ENCODE measurements around the gene C19orf81. TPM values are rescaled to one million over a fixed set of nuclear protein-coding genes. Genes with fewer than 3 reads are reported as not detected.
"Not testable (repeated sequence)": the region's sequence is repeated elsewhere in the genome, so short reads cannot be mapped to it uniquely, and the experiment has no call there.

C19orf81 gene
- polyA plus RNA-seq, 1 donor (not counting 4 experiments of a cell fraction or from before 2014, with no cell fraction given) = not detected

DNA sequence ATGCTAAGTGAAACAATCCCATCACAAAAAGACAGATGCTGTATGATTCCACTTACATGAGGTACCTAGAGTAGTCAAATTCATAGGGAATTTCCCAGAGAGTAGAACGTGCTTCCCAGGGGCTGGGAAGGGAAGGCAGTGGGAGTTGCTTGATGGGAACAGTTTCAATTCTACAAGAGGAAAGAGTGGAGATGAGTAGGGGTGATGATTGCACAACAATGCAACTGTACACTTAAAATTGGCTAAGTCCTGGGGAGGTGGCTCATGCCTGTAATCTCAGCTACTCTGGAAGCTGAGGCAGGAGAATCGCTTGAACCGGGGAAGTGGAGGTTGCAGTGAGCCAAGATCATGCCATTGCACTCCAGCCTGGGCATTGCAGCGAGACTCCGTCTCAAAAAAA, 30.9 kb upstream of the C19orf81 start:
- H3K4me3 ChIP-seq (ENCODE audit: control insufficient read depth in 2 of 3, extremely low read depth in 1 of 3, insufficient read depth in 2 of 3, low read depth in 1 of 3, low read length in 3 of 3); H3K27ac ChIP-seq (ENCODE audit: control insufficient read depth, insufficient read depth, low read length); dilution Hi-C loops (cut with MboI; ENCODE audit: extremely low pct_ligation_motif_present, low sequenced_read_pairs); H4K20me1 ChIP-seq (ENCODE audit: control insufficient read depth, extremely low read depth, insufficient read depth, low read length); H3K36me3 ChIP-seq (ENCODE audit: control insufficient read depth in 2 of 2, extremely low read depth in 1 of 2, insufficient read depth in 2 of 2, low read length in 2 of 2); H2AFZ ChIP-seq (ENCODE audit: control insufficient read depth, low read length); H3K4me2 ChIP-seq (ENCODE audit: control insufficient read depth, extremely low read depth, insufficient read depth, low read depth, low read length); H3K9ac ChIP-seq (ENCODE audit: control insufficient read depth, extremely low read depth, insufficient read depth, low read length); H3K27me3 ChIP-seq (ENCODE audit: control insufficient read depth, extremely low read depth, insufficient read depth, low read length); FAIRE-seq; H3K9me1 ChIP-seq (ENCODE audit: control insufficient read depth, extremely low read depth, insufficient read depth, low read length); H3K4me1 ChIP-seq (ENCODE audit: control insufficient read depth, extremely low read depth, insufficient read depth, low read length); H3K79me2 ChIP-seq (ENCODE audit: control insufficient read depth, insufficient read depth, low read length); DNase-seq (ENCODE audit: low read depth, low spot score); H3K9me3 ChIP-seq (ENCODE audit: control insufficient read depth, low read depth, low read length): not testable (repeated sequence)

DNA sequence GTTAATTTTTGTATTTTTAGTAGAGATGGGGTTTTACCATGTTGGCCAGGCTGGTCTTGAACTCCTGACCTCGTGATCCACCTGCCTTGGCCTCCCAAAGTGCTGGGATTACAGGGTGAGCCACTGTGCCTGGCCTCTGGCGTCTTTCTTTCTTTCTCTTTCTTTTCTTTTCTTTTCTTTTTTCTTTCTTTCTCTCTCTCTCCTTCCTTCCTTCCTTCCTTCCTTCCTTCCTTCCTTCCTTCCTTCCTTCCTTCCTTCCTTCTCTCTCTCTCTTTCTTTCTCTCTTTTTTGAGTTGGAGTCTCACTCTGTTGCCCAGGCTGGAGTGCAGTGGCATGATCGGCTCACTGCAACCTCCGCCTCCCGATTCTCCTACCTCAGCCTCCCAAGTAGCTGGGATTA, 30.1 kb upstream of the C19orf81 start:
- H4K20me1 ChIP-seq (ENCODE audit: control insufficient read depth, extremely low read depth, insufficient read depth, low read length); H3K9me3 ChIP-seq (ENCODE audit: control insufficient read depth, low read depth, low read length); H3K9me1 ChIP-seq (ENCODE audit: control insufficient read depth, extremely low read depth, insufficient read depth, low read length); dilution Hi-C loops (cut with MboI; ENCODE audit: extremely low pct_ligation_motif_present, low sequenced_read_pairs); H3K27me3 ChIP-seq (ENCODE audit: control insufficient read depth, extremely low read depth, insufficient read depth, low read length); H3K4me3 ChIP-seq (ENCODE audit: control insufficient read depth in 2 of 3, extremely low read depth in 1 of 3, insufficient read depth in 2 of 3, low read depth in 1 of 3, low read length in 3 of 3); H3K4me2 ChIP-seq (ENCODE audit: control insufficient read depth, extremely low read depth, insufficient read depth, low read depth, low read length); DNase-seq (ENCODE audit: low read depth, low spot score); H3K27ac ChIP-seq (ENCODE audit: control insufficient read depth, insufficient read depth, low read length); H3K79me2 ChIP-seq (ENCODE audit: control insufficient read depth, insufficient read depth, low read length); H3K4me1 ChIP-seq (ENCODE audit: control insufficient read depth, extremely low read depth, insufficient read depth, low read length); FAIRE-seq; H3K9ac ChIP-seq (ENCODE audit: control insufficient read depth, extremely low read depth, insufficient read depth, low read length); H3K36me3 ChIP-seq (ENCODE audit: control insufficient read depth in 2 of 2, extremely low read depth in 1 of 2, insufficient read depth in 2 of 2, low read length in 2 of 2); H2AFZ ChIP-seq (ENCODE audit: control insufficient read depth, low read length): not testable (repeated sequence)

DNA sequence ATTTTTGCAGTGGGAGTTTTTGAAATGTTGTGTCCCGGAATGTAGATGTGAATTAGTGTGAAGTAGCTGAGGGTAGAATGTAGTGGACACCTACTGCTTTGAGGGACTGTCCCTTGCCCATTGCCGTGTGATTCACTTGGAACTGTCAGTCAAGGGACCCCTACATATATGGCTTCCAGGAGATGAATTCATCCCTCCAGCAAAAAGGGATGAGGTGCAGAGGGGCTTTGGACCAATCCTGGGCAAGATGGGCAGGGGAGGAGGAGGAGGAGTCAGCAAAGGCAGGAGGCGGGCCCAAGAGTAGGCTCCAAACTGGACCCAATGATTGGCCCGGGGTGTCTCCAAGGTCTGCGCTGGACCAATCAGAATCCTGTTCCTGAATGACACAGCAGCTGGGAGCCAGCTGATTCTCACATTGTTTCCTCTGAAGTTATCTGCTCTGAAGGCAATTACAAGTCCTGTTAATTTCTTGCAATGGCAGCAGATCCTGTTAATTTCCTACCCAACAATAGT, 28.8 kb upstream of the C19orf81 start:
- H4K20me1 ChIP-seq (ENCODE audit: control insufficient read depth, extremely low read depth, insufficient read depth, low read length); H3K9me3 ChIP-seq (ENCODE audit: control insufficient read depth, low read depth, low read length); H3K36me3 ChIP-seq (ENCODE audit: control insufficient read depth in 2 of 2, extremely low read depth in 1 of 2, insufficient read depth in 2 of 2, low read length in 2 of 2); H3K4me1 ChIP-seq (ENCODE audit: control insufficient read depth, extremely low read depth, insufficient read depth, low read length); DNase-seq (ENCODE audit: low read depth, low spot score); H3K27me3 ChIP-seq (ENCODE audit: control insufficient read depth, extremely low read depth, insufficient read depth, low read length); H3K27ac ChIP-seq (ENCODE audit: control insufficient read depth, insufficient read depth, low read length); H3K4me3 ChIP-seq (ENCODE audit: control insufficient read depth in 2 of 3, extremely low read depth in 1 of 3, insufficient read depth in 2 of 3, low read depth in 1 of 3, low read length in 3 of 3); H3K9me1 ChIP-seq (ENCODE audit: control insufficient read depth, extremely low read depth, insufficient read depth, low read length); H2AFZ ChIP-seq (ENCODE audit: control insufficient read depth, low read length); H3K4me2 ChIP-seq (ENCODE audit: control insufficient read depth, extremely low read depth, insufficient read depth, low read depth, low read length); dilution Hi-C loops (cut with MboI; ENCODE audit: extremely low pct_ligation_motif_present, low sequenced_read_pairs); H3K9ac ChIP-seq (ENCODE audit: control insufficient read depth, extremely low read depth, insufficient read depth, low read length); H3K79me2 ChIP-seq (ENCODE audit: control insufficient read depth, insufficient read depth, low read length); FAIRE-seq: not testable (repeated sequence)
